AG04450 (cell line): ENCODE results near the gene MLLT6. TPM values are rescaled to one million over a fixed set of nuclear protein-coding genes. Genes with fewer than 3 reads are reported as not detected.

Experiments
- CTCF ChIA-PET: fragments of 300-600, 350-600 bp; formaldehyde crosslinking; extraction: SDS; loops from one replicate; lab custom pipeline; 2022; ENCODE audit warnings: antibody characterized with exemption, inconsistent platforms; lab: Charles Lee
- POLR2A ChIA-PET: fragments of 350-600 bp; formaldehyde crosslinking; extraction: SDS; loops from one replicate; lab custom pipeline; 2021; ENCODE audit warnings: antibody characterized with exemption, inconsistent platforms; lab: Yijun Ruan, JAX
- DNase-seq: peaks from one replicate; pipeline ENCODE4 v3.0.0-alpha.2; 2011; ENCODE audit warnings: low read depth, low spot score
- H3K27ac ChIP-seq: one replicate; pipeline ENCODE4 v1.5.1; 2012; ENCODE audit warnings: low read depth, low read length, control low read depth
- H3K27me3 ChIP-seq: one replicate; pipeline ENCODE4 v1.6.0; 2012; ENCODE audit warnings: low read length; ENCODE audit not compliant: control insufficient read depth, insufficient read depth
- H3K4me3 ChIP-seq: 2 replicates; pipeline ENCODE4 v1.5.1; 2011; ENCODE audit warnings: mild to moderate bottlenecking, low read depth, low read length, control low read depth
- H3K9me3 ChIP-seq: 2 replicates; pipeline ENCODE4 v1.5.1; 2012; ENCODE audit warnings: low read length; ENCODE audit not compliant: control insufficient read depth, insufficient read depth
- polyA plus RNA-seq: library from polyadenylated mRNA; depleted of rRNA; stranded (reverse); fragments of >200 nt; gene quantifications from 2 replicates; pipeline ENCODE4 v1.2.3, GENCODE V29; 2011
- TF ChIP-seq, protein P1 (sequence below): IDR thresholded peaks from 2 replicates; pipeline ENCODE4 v1.5.1; 2011; ENCODE audit warnings: low read depth, low read length, control low read depth, inconsistent platforms

MLLT6 gene
- polyA plus RNA-seq, 1 experiment, result 17.3 TPM

DNA sequence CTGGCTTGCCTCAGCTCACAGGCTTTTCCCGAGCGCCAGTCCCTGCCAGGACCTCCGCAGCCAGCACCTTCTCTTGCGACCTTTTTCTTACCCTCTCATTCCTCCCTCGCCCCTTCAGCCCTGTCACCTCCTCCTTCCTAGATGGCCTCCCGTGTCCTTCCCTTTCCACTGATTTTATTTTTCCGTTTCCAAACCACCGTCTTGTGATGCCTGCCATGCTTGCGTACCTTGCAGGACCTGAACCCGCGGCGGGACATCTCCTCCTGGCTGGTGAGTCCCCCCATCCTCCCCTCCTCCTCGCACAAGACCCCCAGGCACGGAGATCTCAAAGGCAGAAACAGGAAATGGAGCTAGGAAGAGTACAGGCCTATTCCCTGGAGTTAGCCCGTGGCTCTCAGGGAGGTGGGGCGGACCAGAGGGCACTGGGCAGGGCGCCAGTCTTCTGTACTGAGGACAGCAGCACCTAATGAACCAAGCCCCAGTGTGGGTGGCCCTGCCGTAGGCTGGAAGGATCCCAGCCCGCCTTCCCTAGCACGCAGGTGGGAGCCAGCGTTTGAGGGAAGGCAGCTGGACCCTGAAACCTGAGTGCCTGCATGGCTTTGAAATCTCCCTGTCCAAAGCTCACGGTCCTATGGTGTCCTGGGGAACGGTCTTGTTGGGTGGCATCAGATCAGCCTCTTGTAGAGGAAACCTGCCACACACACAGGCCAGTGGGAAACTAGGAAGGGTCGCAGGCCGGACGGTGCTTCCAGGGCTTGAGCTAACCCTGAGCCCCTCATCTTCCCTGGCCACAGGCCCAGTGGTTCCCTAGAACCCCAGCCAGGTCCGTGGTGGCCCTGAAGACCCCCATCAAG is 25.7 kb downstream of the MLLT6 start:
- ChIA-PET POLR2A (interaction anchor here (0.7 kb wide), 1 partner anchor 21 kb away, joined by 4 read pairs; the partner anchor contains the start of gene PSMB3), CTCF (interaction anchor here (0.6 to 1.4 kb wide), 2 partner anchors 14 to 22 kb away, joined by 3 to 5 read pairs; no protein-coding TSS in a partner anchor)
- Histone ChIP-seq H3K27me3 (no peaks in the 10 kb centered on the region), H3K9me3 (no peaks in the 10 kb centered on the region; the same call in 1 of the 2 replicates), H3K27ac (peak overlapping the region; percentile 65), H3K4me3 (peak overlapping the region; percentile 76)
- DNase-seq, result no peak
- TF ChIP-seq, protein P1, sequence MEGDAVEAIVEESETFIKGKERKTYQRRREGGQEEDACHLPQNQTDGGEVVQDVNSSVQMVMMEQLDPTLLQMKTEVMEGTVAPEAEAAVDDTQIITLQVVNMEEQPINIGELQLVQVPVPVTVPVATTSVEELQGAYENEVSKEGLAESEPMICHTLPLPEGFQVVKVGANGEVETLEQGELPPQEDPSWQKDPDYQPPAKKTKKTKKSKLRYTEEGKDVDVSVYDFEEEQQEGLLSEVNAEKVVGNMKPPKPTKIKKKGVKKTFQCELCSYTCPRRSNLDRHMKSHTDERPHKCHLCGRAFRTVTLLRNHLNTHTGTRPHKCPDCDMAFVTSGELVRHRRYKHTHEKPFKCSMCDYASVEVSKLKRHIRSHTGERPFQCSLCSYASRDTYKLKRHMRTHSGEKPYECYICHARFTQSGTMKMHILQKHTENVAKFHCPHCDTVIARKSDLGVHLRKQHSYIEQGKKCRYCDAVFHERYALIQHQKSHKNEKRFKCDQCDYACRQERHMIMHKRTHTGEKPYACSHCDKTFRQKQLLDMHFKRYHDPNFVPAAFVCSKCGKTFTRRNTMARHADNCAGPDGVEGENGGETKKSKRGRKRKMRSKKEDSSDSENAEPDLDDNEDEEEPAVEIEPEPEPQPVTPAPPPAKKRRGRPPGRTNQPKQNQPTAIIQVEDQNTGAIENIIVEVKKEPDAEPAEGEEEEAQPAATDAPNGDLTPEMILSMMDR, result no peak

- H3K27me3 ChIP-seq, result no peaks in the 10 kb centered on the region
- no peak overlapping the region for H3K27ac ChIP-seq
- TF ChIP-seq, protein P1, result no peak
- ChIA-PET CTCF (interaction anchor here (1.4 kb wide), 1 partner anchor 15 kb away, joined by 3 read pairs; no protein-coding TSS in a partner anchor), POLR2A (interaction anchor here (0.6 kb wide), 1 partner anchor 55 kb away, joined by 3 read pairs; no protein-coding TSS in a partner anchor)
- H3K9me3 ChIP-seq, result no peaks in the 10 kb centered on the region; the same call in 1 of the 2 replicates
- no peak for DNase-seq
- no peak overlapping the region; the same call in 1 of the 2 replicates for H3K4me3 ChIP-seq
Observed at GRCh38 chr17:38731526-38732294, 26.6 kb downstream of the MLLT6 start.

GRCh38 chr17:38732376-38733281 is 27.6 kb downstream of the MLLT6 start:
- H3K4me3 ChIP-seq, result no peak overlapping the region
- no peaks in the 10 kb centered on the region for H3K27me3 ChIP-seq
- no peaks in the 10 kb centered on the region; the same call in 1 of the 2 replicates for H3K9me3 ChIP-seq
- CTCF ChIA-PET, result no interaction called here
- no peak overlapping the region for H3K27ac ChIP-seq
- POLR2A ChIA-PET, result no interaction called here
- TF ChIP-seq, protein P1, result no peak
- no peak for DNase-seq

- POLR2A ChIA-PET, result no interaction called here
Observed at GRCh38 chr17:38733282-38733981, 28.4 kb downstream of the MLLT6 start.

More at GRCh38 chr17:38733282-38733981, 28.4 kb downstream of the MLLT6 start:
- no peaks in the 10 kb centered on the region; the same call in 1 of the 2 replicates for H3K9me3 ChIP-seq
- CTCF ChIA-PET, result interaction anchor here (1.6 kb wide), 1 partner anchor 49 kb away, joined by 4 read pairs; no protein-coding TSS in a partner anchor
- no peak for DNase-seq
- H3K27me3 ChIP-seq, result no peaks in the 10 kb centered on the region
- TF ChIP-seq, protein P1, result no peak
- H3K4me3 ChIP-seq, result no peak overlapping the region
- no peak overlapping the region for H3K27ac ChIP-seq
